ENCODE data around the gene LECT2.

GRCh38 chr5:135995976-135996375 is 41.2 kb upstream of the LECT2 start:
- TF ChIP-seq CTCF (IDR thresholded peaks at IDR 0.05) (no peak), POLR2A (IDR thresholded peaks at IDR 0.05) (no peak), EP300 (IDR thresholded peaks at IDR 0.05) (no peak)

Data from ovary (tissue), 3 donors.